GM19099 (cell line): ENCODE data around the gene UBE2E3.

Experiments used
- POLR2A ChIP-seq: IDR thresholded peaks from 3 replicates; pipeline ENCODE4 v1.6.1; 2011; ENCODE audit warnings: low read depth; ENCODE audit not compliant: insufficient read length; ENCODE audit errors: extremely low read depth

UBE2E3 gene

GRCh38 chr2:181076658-181077057 lies 96.3 kb downstream of the UBE2E3 start:
- TF ChIP-seq POLR2A = no peak

- TF ChIP-seq POLR2A = no peak
Observed at GRCh38 chr2:181077128-181077709, 96.8 kb downstream of the UBE2E3 start.

GRCh38 chr2:181083140-181083539 lies 102.7 kb downstream of the UBE2E3 start:
- TF ChIP-seq POLR2A = no peak

- no peak for TF ChIP-seq POLR2A
Observed at GRCh38 chr2:181085734-181086133, 105.3 kb downstream of the UBE2E3 start.

- TF ChIP-seq POLR2A = no peak
Observed at GRCh38 chr2:181095486-181095885, 115.1 kb downstream of the UBE2E3 start.

DNA sequence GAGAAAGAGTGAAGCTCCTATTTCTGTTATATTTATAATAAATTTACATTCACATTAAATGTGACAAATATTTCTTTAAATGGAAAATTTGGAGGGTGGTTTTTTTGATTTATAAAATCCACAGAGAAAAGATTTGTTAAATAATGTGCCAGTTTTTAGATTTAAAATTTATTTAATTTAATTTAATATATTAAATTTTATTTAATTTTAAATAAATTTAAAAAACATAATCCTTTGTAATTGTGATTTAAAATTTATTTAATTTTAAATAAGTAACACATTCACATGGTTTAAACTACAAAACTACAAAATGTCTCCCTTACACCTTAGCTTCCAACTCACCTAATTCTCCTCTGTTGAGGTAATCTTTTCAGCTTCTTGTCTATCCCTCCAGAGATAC lies 123.3 kb downstream of the UBE2E3 start:
- TF ChIP-seq POLR2A = no peak

GRCh38 chr2:181104512-181105115 lies 124.2 kb downstream of the UBE2E3 start:
- TF ChIP-seq POLR2A = no peak

GRCh38 chr2:181105562-181105961 lies 125.2 kb downstream of the UBE2E3 start:
- no peak for TF ChIP-seq POLR2A

GRCh38 chr2:181106229-181106628 lies 125.8 kb downstream of the UBE2E3 start:
- no peak for TF ChIP-seq POLR2A

DNA sequence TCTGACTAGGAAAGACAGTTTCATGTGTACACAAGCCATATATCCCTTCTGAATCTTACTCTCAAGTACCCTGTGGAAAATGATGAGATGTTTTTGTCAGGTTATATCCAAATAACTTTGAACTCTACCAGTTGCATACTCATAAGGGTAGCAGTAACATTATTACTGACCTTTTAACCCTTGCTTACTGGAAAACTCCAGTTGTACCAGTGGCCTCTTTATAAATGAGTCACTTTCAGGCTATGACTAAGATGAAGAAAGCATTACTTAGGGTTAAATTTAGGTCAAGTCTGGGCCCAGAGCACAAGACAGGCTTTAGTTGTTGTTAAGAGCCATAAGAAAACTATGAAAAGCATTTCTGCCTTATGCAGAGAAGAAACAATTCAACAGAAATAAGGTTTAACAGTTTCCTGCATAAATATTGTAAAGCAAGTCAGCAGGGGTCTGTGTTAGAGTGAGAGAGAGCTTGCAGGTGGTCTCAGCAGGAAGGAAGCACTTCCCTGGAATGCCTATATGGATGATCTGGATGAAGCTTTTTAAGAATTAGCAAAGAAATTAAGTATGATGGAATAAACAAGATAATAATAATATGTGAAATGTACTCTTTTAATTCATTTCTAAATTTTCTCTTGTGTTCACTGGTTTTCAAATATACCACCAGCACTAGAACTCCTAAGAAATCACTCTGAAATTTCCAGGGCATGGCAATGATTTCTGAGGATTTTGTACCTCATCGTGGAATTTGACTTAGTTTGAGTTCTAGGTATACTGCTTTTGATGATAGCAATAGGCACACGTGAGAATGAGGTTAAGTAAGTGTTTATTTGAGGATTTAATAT lies 126.6 kb downstream of the UBE2E3 start:
- TF ChIP-seq POLR2A = no peak

- no peak for TF ChIP-seq POLR2A
Observed at GRCh38 chr2:181107628-181107945, 127.2 kb downstream of the UBE2E3 start.

- TF ChIP-seq POLR2A = no peak
Observed at GRCh38 chr2:181111059-181111458, 130.7 kb downstream of the UBE2E3 start.

- TF ChIP-seq POLR2A = no peak
Observed at GRCh38 chr2:181112916-181113315, 132.5 kb downstream of the UBE2E3 start.
